Globus pallidus (tissue), 1 donor: ENCODE results near the gene LRRC27.

Experiments used
- DNase-seq: peaks from one replicate; pipeline ENCODE4 v3.0.0-alpha.2; 2015; ENCODE audit warnings: low spot score

Gene LRRC27

DNA sequence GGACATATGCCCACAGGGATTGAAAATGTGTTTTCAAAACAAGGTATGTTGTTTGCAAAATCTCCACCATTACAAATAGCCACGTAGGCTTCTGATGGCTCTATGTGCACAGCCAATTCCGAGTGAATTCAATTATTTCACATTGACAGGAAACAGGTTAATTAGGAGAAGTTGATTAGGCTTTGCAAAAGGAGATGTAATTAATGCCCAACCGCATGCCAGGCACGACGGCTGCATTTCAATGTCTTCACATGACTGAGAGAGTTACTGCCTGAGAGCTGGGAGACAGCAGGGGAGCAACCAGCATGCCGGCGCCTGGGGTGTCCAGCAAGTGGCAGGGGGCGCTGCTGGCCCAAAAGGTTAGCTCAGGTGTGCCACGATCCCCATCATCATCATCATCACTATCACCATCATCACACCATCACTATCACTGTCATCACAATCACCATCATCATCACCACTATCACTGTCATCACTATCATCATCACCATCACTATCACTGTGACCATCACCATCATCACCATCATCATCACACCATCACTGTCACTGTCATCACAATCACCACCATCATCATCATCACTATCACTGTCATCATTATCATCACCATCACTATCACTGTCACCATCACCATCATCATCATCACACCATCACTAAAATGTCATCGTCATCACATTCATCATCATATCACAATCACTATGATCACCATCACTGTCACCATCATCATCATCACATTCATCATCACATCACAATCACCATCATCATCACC, 95.2 kb downstream of the LRRC27 start:
- DNase-seq: no peak

DNA sequence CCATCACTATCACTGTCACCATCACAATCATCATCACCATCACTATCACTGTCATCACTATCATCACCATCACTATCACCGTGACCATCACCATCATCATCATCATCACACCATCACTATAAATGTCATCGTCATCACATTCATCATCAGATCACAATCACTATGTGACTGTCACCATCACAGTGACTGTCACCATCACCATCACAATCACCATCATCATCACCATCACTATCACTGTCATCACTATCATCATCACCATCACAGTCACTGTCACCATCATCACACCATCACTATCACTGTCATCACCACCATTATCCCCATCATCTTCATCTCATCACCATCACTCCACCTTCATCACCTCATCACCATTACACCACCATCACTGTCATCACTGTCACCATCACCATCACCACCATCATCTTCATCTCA, 96.0 kb downstream of the LRRC27 start:
- no peak for DNase-seq

DNA sequence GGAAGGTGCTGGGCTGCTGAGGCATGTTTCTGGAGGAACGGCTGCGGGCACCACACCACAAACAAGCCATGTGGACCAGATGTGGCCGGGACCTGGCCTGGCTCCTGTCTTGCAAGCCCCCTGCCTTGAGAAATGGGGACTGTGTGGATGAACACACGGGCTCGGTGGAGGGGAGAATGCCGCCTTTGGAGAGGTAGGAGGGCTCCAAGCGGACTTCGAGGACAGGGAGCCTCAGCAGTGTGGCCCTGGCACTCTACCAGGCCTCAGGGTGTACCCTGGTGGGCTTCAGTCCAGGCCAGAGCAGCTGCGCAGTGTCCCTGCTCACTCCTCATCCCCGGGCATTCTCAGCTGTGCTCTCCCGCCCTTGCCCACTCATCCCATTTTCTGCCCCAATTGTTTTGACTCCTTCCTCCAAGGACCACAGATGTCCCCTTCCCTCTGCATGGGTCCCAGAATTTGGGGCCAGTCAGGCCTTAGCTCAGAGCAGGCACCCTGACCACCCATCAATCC, 96.5 kb downstream of the LRRC27 start:
- DNase-seq: no peak
